Fibroblast of mammary gland (primary cell): ENCODE results near the gene PCDHGB6.

Experiments
- DNase-seq: peaks from one replicate; pipeline ENCODE4 v3.0.0-alpha.2; 2010; ENCODE audit warnings: low read depth
- H3K4me3 ChIP-seq: 2 replicates; pipeline ENCODE4 v1.5.1; 2011; ENCODE audit warnings: low read depth, mild to moderate bottlenecking, low read length, moderate library complexity; ENCODE audit not compliant: control insufficient read depth
- TF ChIP-seq, protein P1 (sequence below): conservative IDR thresholded peaks from 2 replicates; pipeline ENCODE4 v1.5.1; 2011; ENCODE audit warnings: low read depth, low read length, inconsistent platforms; ENCODE audit not compliant: control insufficient read depth, insufficient read depth

Gene PCDHGB6

DNA sequence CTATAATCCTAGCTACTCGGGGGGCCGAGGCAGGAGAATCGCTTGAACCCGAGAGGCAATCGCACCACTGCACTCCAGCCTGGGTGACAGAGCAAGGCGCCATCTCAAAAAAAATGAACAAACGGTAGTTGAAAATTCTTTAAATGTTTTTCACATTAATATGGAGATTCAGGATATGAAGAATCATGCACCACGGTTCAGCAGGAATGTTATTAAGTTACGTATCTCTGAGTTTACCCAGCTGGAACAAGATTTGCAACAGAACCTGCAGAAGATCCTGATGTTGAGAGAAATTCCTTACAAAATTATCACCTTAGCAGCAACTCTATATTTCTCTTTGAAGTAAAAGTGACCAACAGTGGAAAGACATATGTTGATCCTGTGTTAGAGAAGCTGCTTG lies 32.5 kb downstream of the PCDHGB6 start:
- TF ChIP-seq, protein P1, sequence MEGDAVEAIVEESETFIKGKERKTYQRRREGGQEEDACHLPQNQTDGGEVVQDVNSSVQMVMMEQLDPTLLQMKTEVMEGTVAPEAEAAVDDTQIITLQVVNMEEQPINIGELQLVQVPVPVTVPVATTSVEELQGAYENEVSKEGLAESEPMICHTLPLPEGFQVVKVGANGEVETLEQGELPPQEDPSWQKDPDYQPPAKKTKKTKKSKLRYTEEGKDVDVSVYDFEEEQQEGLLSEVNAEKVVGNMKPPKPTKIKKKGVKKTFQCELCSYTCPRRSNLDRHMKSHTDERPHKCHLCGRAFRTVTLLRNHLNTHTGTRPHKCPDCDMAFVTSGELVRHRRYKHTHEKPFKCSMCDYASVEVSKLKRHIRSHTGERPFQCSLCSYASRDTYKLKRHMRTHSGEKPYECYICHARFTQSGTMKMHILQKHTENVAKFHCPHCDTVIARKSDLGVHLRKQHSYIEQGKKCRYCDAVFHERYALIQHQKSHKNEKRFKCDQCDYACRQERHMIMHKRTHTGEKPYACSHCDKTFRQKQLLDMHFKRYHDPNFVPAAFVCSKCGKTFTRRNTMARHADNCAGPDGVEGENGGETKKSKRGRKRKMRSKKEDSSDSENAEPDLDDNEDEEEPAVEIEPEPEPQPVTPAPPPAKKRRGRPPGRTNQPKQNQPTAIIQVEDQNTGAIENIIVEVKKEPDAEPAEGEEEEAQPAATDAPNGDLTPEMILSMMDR, result no peak
- no peak for DNase-seq
- no peak overlapping the region for H3K4me3 ChIP-seq

DNA sequence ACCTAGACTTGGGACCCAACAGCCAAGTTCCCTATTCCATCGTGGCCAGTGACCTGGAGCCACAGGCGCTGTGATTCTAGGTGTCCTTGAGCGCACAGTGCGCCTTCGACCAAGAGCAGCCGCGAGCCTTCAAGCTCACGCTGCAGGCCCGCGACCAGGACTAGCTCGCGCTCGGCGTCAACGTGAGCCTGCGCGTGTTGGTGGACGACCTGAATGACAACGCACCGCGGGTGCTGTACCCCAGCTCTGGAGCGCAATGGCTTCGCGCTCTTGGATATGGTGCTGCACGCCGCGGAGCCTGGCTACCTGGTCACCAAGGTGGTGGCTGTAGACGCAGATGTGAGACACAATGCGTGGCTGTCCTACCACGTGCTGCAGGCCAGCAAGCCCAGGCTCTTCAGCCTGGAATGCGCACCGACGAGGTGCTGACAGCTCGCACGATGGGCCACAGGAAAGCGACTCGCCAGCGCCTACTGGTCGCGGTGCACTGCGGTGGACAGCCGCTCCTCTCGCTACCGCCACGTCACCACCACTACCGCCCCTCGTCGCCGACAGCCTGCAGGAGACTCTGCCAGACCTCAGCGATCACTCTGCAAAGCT lies 33.9 kb downstream of the PCDHGB6 start:
- TF ChIP-seq, protein P1, result no peak
- no peak for DNase-seq
- H3K4me3 ChIP-seq, result no peak overlapping the region
